Activated naive CD4-positive, alpha-beta T cell treated with anti-CD3 and anti-CD28 coated beads for 36 hours (primary cell): ENCODE results near the gene OXER1. TPM values are rescaled to one million over a fixed set of nuclear protein-coding genes. Genes with fewer than 3 reads are reported as not detected.

Source experiments
- CTCF ChIA-PET: fragments of 350-600 bp; sonication (Branson Sonifier 250); formaldehyde crosslinking; loops from one replicate; lab custom pipeline; 2021; ENCODE audit warnings: antibody characterized with exemption; lab: Charles Lee
- DNase-seq: peaks from one replicate; pipeline ENCODE4 v3.0.0-alpha.2; 2020
- H3K27ac Mint-ChIP-seq: one replicate; pipeline ENCODE4 v1.8.0; 2021; ENCODE audit warnings: mild to moderate bottlenecking, mixed read lengths
- H3K27me3 Mint-ChIP-seq: one replicate; pipeline ENCODE4 v1.8.0; 2021; ENCODE audit warnings: low read depth, mixed read lengths
- H3K36me3 Mint-ChIP-seq: one replicate; pipeline ENCODE4 v1.8.0; 2021; ENCODE audit warnings: low read depth, mixed read lengths
- H3K4me1 Mint-ChIP-seq: one replicate; pipeline ENCODE4 v1.8.0; 2021; ENCODE audit warnings: low read depth, mixed read lengths
- H3K4me3 Mint-ChIP-seq: one replicate; pipeline ENCODE4 v1.8.0; 2021; ENCODE audit warnings: mild to moderate bottlenecking, moderate library complexity, mixed read lengths
- H3K9me3 Mint-ChIP-seq: one replicate; pipeline ENCODE4 v1.8.0; 2021; ENCODE audit warnings: mixed read lengths
- intact Hi-C: fragments of 100-400 bp; cut with micrococcal nuclease; formaldehyde crosslinking; loops from one replicate; pipeline ENCODE4 v1.15.1; 2023
- total RNA-seq, 2 experiments: library from RNA; stranded (reverse); gene quantifications; one replicate each; pipeline ENCODE4 v1.2.3, GENCODE V29; 2021

OXER1 gene
- total RNA-seq, 2 experiments from 2014 or later: 0.14 TPM; not detected in 1

DNA sequence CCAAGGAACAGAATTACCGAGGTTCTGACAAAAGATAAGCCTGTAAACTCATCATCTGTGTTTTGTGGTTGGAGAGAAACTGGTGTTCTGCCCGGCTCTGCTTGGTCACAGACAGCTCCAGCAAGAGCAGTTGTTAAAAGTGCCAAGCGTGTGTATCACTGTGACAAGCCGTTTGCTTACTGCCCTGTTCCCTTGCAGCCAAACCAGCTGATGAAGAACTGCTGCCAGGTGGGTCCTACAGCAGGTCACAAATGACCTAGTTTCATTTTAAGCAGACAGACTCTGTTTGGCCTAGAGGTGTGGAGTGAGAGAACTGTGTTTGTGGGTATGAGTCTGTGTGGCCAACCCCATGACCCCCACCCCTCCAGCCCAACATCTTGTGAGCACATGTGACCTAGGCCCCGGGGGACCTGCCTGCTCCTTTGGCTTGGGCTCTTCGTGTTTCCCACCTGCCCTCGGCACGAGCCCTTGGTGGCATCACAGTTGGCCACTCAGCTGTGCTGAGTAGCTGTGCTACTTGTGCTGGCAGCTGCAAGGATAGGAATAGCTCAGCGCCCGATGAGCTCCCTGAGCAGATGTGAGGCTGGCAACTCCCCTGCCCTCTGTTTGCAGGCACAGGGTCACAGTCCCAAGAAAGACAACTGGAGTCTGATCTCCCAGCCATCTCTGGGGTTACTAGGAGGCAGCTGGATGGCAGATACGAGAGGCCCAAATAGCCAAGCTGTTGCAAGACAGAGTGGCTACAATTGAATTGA lies 9.7 kb downstream of the OXER1 start:
- Mint-ChIP-seq H3K4me3 (no peak overlapping the region), H3K4me1 (no peaks in the 10 kb centered on the region), H3K9me3 (no peaks in the 10 kb centered on the region), H3K36me3 (peaks cover 2% of the 10 kb centered on the region), H3K27ac (no peak overlapping the region), H3K27me3 (no peaks in the 10 kb centered on the region)
- intact Hi-C loops: no loop called here
- DNase-seq: no peak
- CTCF ChIA-PET: interaction anchor here (0.7 to 1.3 kb wide), 3 partner anchors 57 to 143 kb away, joined by 3 to 4 read pairs (median 3); no protein-coding TSS in a partner anchor

DNA sequence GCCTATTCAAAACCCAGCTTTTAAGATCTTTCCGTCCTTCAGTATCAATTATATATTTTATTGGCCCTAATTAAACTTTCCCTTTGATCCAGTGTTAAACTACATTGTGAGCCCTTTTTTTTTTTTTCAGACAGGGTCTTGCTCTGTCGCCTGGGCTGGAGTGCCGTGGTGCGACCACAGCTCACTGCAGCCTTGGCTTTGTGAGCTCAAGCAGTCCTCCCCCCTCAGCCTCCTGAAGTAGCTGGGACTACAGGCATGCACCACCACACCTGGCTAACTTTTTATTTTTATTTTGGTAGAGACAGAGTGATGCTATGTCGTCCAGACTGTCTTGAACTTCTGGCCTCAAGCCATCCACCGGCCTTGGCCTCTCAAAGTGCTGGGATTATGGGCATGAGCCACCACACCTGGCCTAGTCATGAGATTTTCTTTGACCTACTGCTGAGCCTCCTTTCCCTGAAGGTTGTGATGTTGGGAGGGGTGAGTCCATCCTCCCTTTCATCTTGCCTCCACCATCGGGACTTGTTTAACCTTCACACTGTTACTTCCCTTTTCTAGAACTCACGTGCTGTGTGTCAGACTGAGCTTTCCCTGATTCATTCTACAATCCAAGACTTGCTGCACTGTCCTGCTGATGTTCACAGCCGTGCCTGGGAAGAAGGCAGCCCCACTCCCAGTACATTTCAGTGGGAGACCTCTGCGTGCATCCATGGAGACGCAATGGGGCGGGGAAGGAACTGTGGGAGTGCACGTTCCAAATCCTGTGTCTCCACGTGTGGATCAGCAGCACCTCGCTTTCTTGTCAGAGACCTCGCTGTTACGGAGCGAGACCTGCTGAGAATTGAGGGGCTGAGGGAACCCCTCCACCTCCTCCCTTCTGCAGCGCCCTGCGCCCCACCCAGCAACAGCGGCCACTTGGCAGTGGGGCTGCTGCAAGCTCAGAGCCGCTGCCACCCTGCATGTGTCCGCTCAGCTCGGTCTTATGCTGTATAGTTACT lies 10.8 kb downstream of the OXER1 start:
- Mint-ChIP-seq H3K36me3 (peaks cover 2% of the 10 kb centered on the region), H3K27me3 (no peaks in the 10 kb centered on the region), H3K9me3 (no peaks in the 10 kb centered on the region), H3K4me3 (no peak overlapping the region), H3K27ac (no peak overlapping the region), H3K4me1 (no peaks in the 10 kb centered on the region)
- intact Hi-C loops: no loop called here
- DNase-seq: no peak
- CTCF ChIA-PET: no interaction called here

DNA sequence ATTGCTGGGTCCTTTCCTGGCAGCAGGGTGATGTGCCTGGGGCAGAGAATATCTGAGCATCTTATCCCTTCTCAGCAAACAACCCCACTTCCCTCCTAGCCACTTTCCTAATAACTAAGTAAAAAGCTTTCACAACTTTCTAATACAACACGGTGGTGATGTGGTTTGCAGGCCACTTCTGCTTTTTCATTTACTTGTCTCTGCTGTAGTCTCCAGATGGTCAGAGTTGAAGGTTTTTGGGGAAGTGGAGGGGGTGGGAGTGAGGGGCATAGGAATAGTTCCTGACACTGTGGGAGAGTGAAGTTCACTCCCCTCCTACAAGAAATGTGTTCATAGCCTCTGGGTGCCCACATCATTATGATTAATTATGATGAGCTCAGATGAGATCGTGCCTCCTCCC lies 11.6 kb downstream of the OXER1 start:
- H3K36me3 Mint-ChIP-seq: peaks cover 2% of the 10 kb centered on the region
- no peaks in the 10 kb centered on the region for H3K9me3 Mint-ChIP-seq

DNA sequence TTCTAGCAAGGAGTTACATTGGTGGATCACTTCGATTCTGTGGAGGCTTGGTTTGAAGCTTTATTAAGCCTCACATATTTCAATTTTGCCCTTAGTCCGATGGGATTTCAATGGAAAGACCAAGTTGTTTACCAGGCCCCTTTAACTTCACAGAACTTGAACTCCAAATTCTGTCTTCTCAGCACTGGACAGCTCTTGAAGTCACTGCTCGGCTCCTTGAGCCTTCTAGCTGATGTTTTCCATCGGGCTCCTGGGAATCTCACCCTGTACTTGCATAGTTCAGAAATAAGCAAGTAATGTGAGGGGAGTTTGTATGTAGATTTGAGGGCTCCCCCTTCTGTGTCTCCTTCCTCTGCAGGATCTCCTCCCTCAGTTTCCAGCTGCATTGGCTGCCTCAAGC lies 15.1 kb downstream of the OXER1 start:
- Mint-ChIP-seq H3K4me3 (no peak overlapping the region), H3K9me3 (no peaks in the 10 kb centered on the region), H3K27ac (no peak overlapping the region)

More for the DNA sequence above, 11.6 kb downstream of the OXER1 start:
- no peak for DNase-seq
- H3K4me3 Mint-ChIP-seq: no peak overlapping the region
- no peaks in the 10 kb centered on the region for H3K4me1 Mint-ChIP-seq
- CTCF ChIA-PET: no interaction called here
- no peak overlapping the region for H3K27ac Mint-ChIP-seq
- H3K27me3 Mint-ChIP-seq: no peaks in the 10 kb centered on the region
- intact Hi-C loops: no loop called here

DNA sequence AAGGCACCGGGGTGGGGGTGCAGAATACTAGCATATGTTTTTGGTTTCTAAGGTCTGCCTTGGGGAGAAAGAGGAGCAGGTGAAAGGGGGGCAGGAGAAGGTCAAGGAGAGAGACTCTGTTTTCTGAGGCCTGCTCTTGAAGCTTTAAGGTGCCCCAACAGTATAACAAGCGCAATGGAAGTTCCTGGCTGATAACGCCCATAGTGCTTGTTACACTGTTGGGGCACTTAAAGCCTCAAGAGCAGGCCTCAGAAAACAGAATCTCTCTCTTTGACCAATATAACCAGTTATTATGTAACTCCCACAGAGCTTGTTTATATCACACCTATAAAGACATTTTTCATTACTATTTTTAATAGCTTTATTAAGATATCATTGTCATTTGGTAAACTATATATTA lies 16.5 kb downstream of the OXER1 start:
- CTCF ChIA-PET: no interaction called here
- H3K9me3 Mint-ChIP-seq: no peaks in the 10 kb centered on the region
- H3K27ac Mint-ChIP-seq: no peak overlapping the region
- H3K4me1 Mint-ChIP-seq: no peaks in the 10 kb centered on the region
- no peak overlapping the region for H3K4me3 Mint-ChIP-seq
- no peaks in the 10 kb centered on the region for H3K27me3 Mint-ChIP-seq
- no peak for DNase-seq
- intact Hi-C loops: no loop called here
- H3K36me3 Mint-ChIP-seq: peaks cover 2% of the 10 kb centered on the region

More for the DNA sequence above, 15.1 kb downstream of the OXER1 start:
- intact Hi-C loops: no loop called here
- no peak for DNase-seq
- Mint-ChIP-seq H3K27me3 (no peaks in the 10 kb centered on the region), H3K4me1 (no peaks in the 10 kb centered on the region), H3K36me3 (peaks cover 4% of the 10 kb centered on the region)
- CTCF ChIA-PET: no interaction called here

DNA sequence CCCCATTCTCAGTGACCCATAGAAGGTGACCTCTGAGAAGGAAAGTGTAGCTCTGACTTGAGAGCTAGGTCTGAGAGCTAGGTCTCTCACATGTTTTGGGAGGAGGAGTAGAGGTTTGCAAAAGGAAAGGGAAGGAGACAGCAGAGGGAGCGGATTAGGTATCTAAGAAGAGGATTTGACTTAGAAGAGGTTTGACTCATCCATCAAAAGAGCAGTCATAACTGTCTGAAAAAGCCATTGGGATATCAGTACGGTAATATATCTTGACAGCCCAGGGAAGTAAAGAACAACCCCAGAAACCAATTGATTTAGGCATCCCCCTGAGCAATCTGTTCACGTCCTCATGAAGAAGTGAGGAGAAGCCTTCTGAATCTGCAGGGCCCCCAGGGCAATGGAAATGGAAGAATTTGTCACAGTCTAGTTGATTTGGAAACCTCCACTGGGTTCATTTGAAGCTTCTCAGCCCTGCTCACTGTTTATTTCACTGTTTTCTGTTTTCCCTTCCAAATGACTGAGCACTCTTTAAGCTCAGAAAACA lies 19.3 kb downstream of the OXER1 start:
- intact Hi-C loops: no loop called here
- Mint-ChIP-seq H3K4me3 (no peak overlapping the region), H3K27ac (no peak overlapping the region), H3K36me3 (peaks cover 5% of the 10 kb centered on the region), H3K9me3 (no peaks in the 10 kb centered on the region), H3K27me3 (no peaks in the 10 kb centered on the region), H3K4me1 (peaks cover 3% of the 10 kb centered on the region)
- CTCF ChIA-PET: no interaction called here
- DNase-seq: no peak

DNA sequence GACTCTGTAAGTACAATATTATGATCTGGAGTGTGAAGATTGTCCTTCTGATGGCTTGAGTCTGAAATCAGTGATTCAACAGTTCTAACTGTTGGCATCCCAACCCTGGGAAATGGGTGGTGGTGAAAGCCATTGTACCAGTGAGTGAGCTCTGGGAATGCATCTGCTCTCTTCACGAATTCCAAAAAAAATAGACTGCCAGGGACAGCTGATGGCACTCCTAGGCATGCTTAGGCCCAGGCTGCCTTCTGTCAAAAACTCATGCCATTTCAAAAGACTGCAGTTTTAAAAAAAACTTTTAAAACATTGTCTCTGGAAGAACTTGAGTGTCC lies 20.3 kb downstream of the OXER1 start:
- no peak for DNase-seq
- H3K4me1 Mint-ChIP-seq: peaks cover 3% of the 10 kb centered on the region
- peaks cover 11% of the 10 kb centered on the region for H3K36me3 Mint-ChIP-seq
- H3K27ac Mint-ChIP-seq: no peak overlapping the region
- CTCF ChIA-PET: no interaction called here
- no peaks in the 10 kb centered on the region for H3K27me3 Mint-ChIP-seq
- intact Hi-C loops: no loop called here
- peaks cover 2% of the 10 kb centered on the region for H3K9me3 Mint-ChIP-seq
- no peak overlapping the region for H3K4me3 Mint-ChIP-seq

DNA sequence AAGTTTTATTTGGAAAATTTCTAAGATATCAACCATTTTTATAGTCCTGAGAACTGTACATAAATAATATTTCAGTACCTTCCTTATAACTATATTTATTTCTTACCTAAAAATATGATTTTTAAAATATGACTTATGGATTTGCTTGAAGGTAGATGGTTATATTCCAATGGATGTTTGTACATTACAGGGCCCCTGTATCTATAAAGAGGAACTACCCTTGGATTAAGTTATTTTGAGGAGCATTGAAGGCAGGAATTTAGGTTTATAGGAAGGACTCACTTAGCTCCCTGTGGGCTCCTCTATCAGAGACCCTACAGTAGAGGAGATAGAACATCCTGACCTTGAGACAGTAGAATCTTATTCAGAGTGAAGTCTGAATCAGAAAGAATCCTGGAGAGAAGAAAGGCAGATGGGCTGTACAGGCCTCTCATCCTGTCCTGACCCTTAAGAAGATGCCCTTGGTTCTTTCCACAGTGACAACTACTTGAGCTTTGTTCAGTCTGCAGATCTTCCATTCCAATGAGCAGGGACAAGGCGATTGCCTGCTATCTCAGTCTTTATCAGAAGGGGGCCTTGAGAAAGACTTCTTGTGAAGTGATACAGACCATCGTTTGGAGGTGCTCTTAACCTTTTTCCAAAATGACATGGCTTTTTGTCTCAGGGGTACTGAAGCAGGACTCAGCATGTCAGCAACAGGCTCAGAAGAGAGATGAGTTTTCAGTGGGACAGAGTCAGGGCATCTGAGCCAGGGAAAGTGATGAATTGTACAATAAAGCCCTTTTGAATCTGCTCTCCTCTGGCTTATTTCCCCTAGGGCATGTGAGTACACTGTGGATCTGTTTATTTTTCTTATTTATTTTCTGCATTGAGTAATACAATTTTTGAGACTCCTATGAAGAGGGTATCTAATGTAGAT lies 20.9 kb downstream of the OXER1 start:
- H3K36me3 Mint-ChIP-seq: peaks cover 11% of the 10 kb centered on the region
- peaks cover 4% of the 10 kb centered on the region for H3K9me3 Mint-ChIP-seq
- DNase-seq: no peak
- H3K27ac Mint-ChIP-seq: no peak overlapping the region
- H3K27me3 Mint-ChIP-seq: no peaks in the 10 kb centered on the region
- intact Hi-C loops: no loop called here
- peaks cover 3% of the 10 kb centered on the region for H3K4me1 Mint-ChIP-seq
- H3K4me3 Mint-ChIP-seq: no peak overlapping the region
- CTCF ChIA-PET: interaction anchor here (0.6 kb wide), 1 partner anchor 17 kb away, joined by 3 read pairs; no protein-coding TSS in a partner anchor

DNA sequence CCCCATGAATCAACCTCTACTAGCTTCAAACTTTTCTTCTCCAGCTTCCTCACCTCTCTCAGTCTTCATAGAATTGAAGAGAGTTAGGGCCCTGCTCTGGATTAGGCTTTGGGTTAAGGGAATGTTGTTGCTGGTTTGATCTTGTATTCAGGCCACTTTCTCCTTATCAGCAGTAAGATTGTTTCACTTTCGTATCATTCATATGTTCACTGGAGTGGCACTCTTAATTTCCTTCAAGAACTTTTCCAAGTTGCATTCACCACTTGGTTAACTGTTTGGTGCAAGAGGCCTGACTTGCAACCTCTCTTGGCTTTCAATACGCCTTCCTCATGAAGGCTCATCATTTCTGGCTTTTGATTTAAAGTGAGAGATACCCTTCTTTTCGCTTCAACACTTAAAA lies 22.8 kb downstream of the OXER1 start:
- Mint-ChIP-seq H3K4me3 (no peak overlapping the region), H3K9me3 (peaks cover 5% of the 10 kb centered on the region), H3K4me1 (peaks cover 3% of the 10 kb centered on the region), H3K27ac (no peak overlapping the region), H3K36me3 (peaks cover 23% of the 10 kb centered on the region), H3K27me3 (no peaks in the 10 kb centered on the region)
- CTCF ChIA-PET: no interaction called here
- DNase-seq: no peak
- intact Hi-C loops: no loop called here

DNA sequence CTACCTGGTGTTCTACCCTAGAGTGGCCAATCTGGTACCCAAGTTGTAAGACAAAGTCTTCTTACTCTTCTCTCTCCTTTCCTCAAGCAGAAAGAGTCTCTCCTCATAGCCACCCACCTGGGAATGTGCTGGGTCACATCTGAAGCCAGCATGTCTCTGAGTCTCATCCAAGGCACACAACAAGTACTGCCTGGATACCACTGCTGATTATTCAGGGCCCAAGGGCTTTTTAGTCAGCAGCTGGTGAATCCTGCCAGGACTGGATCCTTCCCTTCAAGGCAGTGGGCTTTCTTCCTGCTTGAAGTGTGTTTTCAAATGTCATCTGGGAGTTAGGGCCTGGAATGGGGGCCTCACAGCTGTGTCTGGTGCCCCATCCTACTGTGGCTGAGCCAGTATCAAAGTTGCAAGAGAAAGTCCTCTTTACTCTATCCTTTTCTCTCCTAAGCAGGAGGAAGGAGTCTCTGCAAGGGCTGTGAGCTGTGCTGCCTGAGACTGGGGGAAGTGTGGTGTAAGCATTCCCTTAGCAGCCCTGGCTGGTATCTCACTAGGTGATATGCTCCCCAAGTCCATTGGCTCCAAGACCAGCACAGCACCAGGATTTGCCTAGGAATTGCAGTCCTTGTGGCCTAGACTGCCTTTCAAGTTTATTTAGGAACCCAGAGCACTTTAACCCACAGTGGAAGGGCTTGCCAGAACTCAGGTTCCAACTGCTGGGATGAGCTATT lies 27.2 kb downstream of the OXER1 start:
- H3K36me3 Mint-ChIP-seq: peaks cover 61% of the 10 kb centered on the region
- H3K27me3 Mint-ChIP-seq: no peaks in the 10 kb centered on the region
- CTCF ChIA-PET: no interaction called here

DNA sequence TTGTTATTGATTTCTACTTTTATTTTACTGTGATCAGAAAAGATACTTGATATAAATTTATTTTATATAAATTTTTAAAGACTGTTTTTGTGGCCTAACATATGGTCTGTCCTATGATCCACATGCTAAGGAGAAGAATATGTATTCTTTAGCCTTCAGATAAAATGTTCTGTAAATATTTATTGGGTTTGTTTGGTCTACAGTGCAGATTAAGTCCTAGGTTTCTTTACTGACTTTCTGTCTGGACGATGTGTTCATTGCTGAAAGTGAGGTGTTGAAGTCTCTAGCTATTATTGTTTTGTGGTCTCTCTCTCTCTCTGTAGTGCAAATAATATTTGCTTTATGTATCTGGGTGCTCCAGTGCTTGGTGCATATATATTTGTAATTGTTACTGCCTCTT lies 30.1 kb downstream of the OXER1 start:
- H3K27ac Mint-ChIP-seq: no peak overlapping the region
- H3K36me3 Mint-ChIP-seq: peaks cover 73% of the 10 kb centered on the region
- H3K4me1 Mint-ChIP-seq: no peaks in the 10 kb centered on the region
- CTCF ChIA-PET: interaction anchor here (0.6 kb wide), 2 partner anchors 69 to 513 kb away, joined by 4 to 6 read pairs; no protein-coding TSS in a partner anchor
- H3K4me3 Mint-ChIP-seq: no peak overlapping the region
- intact Hi-C loops: no loop called here
- H3K9me3 Mint-ChIP-seq: peaks cover 22% of the 10 kb centered on the region
- DNase-seq: no peak
- no peaks in the 10 kb centered on the region for H3K27me3 Mint-ChIP-seq

More for the DNA sequence above, 27.2 kb downstream of the OXER1 start:
- H3K4me3 Mint-ChIP-seq: no peak overlapping the region
- peaks cover 21% of the 10 kb centered on the region for H3K9me3 Mint-ChIP-seq
- peaks cover 3% of the 10 kb centered on the region for H3K4me1 Mint-ChIP-seq
- DNase-seq: no peak
- intact Hi-C loops: no loop called here
- H3K27ac Mint-ChIP-seq: no peak overlapping the region
